Measurements from ENCODE around the gene ARHGAP15.

ARHGAP15 gene

DNA sequence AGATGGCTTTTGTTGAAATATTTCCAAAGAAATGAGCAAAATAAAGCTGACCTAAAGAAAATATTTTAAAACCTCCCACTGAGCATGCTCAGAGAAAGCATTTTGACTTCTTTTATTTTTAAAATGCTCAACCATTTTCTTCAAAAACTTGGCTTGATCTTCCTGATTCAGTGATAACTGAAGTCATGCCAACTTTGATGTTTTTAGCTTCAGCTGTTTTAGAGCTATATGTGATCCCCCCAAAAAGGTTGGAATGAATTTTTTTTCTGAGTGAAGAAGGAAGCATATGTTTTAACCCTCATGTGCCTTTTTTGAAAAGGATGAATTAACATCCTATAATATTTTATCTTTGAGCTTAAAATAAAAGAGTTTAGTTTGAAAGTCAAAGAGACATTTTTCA lies 612.0 kb downstream of the ARHGAP15 start:
- TF ChIP-seq, protein P1, sequence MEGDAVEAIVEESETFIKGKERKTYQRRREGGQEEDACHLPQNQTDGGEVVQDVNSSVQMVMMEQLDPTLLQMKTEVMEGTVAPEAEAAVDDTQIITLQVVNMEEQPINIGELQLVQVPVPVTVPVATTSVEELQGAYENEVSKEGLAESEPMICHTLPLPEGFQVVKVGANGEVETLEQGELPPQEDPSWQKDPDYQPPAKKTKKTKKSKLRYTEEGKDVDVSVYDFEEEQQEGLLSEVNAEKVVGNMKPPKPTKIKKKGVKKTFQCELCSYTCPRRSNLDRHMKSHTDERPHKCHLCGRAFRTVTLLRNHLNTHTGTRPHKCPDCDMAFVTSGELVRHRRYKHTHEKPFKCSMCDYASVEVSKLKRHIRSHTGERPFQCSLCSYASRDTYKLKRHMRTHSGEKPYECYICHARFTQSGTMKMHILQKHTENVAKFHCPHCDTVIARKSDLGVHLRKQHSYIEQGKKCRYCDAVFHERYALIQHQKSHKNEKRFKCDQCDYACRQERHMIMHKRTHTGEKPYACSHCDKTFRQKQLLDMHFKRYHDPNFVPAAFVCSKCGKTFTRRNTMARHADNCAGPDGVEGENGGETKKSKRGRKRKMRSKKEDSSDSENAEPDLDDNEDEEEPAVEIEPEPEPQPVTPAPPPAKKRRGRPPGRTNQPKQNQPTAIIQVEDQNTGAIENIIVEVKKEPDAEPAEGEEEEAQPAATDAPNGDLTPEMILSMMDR (conservative IDR thresholded peaks at IDR 0.05; ENCODE audit: low read depth, low read length): no peak
- no peak overlapping the region for H3K4me3 ChIP-seq (ENCODE audit: low read length)
- no peak for DNase-seq (ENCODE audit: low read depth)

DNA sequence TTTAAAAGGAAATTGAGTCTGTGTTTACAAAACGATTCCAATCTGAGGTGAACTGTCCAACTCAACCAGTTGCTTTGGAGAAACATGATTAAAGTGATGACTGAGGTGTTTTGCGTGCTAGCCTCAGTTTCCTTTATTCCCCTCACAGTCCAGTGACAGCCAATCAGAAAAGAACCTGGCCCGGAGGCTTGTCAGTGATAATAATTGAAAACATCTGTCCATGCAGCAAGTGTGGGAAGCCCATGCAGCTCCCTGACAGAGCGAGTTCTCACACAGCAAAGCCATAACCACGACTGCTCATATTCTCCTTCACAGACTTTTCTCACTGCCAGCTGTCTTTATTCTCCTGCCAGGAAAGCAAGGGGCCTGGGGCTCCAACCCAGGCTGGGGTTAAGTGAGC lies 613.4 kb downstream of the ARHGAP15 start:
- no peak for DNase-seq (ENCODE audit: low read depth)
- TF ChIP-seq, protein P1 (conservative IDR thresholded peaks at IDR 0.05; ENCODE audit: low read depth, low read length): no peak
- H3K4me3 ChIP-seq (ENCODE audit: low read length): no peak overlapping the region

DNA sequence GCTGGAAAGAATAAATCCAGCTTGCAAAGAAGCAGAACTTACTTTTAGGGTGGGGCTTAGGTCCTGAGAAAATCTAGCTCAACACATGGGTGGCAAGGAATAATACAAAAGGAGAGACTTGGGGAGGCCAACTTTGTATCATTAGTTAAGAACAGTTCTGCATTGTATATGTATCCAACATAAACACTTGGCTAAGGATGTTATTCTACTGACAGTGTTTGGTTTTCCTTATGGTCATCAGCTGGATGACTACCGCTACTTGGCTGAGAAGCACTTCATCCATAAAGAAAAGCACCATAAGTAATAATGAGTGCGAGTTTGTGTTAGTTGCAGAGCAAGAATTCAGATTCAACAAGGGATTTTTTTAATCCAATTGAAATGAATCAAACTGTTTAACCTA lies 614.9 kb downstream of the ARHGAP15 start:
- no peak for DNase-seq (ENCODE audit: low read depth)
- no peak overlapping the region for H3K4me3 ChIP-seq (ENCODE audit: low read length)
- TF ChIP-seq, protein P1 (conservative IDR thresholded peaks at IDR 0.05; ENCODE audit: low read depth, low read length): no peak

DNA sequence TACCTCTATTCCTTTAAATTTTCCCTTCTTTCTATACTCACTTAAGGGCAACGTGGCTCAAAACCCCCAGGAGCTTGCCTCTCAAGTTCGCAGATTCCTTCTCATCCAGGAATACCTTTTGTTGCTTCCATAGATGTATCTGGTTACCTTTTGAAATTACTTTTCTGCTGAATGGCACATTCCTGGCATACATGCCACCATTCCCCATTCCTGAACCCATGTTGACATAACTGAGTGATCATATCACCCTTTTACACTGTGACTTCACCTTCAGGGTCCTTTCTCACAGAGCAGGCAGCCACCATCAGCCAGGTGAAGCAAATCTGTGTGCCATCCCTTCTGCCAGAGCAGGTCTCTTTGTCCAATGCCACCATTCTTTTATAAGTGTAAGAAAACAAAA lies 615.8 kb downstream of the ARHGAP15 start:
- TF ChIP-seq, protein P1 (conservative IDR thresholded peaks at IDR 0.05; ENCODE audit: low read depth, low read length): no peak
- no peak for DNase-seq (ENCODE audit: low read depth)
- H3K4me3 ChIP-seq (ENCODE audit: low read length): no peak overlapping the region

DNA sequence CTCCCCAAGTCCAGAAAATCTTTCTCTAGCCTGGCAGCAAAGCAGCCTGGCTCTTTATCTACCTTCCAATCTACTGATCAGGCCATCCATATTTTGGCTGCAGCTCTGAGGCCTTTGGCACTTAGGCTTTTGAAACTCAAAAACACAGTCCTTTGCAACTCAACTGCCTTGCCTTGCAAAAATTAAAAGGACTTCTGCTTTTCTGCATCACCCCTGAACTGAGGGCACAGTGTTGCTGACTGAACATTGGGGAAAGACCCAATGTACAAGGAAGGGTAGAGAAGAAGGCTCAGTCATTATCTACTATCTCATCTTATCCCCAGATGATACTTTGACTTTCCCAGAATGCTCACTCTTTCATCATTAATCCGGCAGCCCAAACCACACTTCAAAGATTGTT lies 625.5 kb downstream of the ARHGAP15 start:
- TF ChIP-seq, protein P1 (conservative IDR thresholded peaks at IDR 0.05; ENCODE audit: low read depth, low read length): no peak
- no peak overlapping the region for H3K4me3 ChIP-seq (ENCODE audit: low read length)
- DNase-seq (ENCODE audit: low read depth): no peak

DNA sequence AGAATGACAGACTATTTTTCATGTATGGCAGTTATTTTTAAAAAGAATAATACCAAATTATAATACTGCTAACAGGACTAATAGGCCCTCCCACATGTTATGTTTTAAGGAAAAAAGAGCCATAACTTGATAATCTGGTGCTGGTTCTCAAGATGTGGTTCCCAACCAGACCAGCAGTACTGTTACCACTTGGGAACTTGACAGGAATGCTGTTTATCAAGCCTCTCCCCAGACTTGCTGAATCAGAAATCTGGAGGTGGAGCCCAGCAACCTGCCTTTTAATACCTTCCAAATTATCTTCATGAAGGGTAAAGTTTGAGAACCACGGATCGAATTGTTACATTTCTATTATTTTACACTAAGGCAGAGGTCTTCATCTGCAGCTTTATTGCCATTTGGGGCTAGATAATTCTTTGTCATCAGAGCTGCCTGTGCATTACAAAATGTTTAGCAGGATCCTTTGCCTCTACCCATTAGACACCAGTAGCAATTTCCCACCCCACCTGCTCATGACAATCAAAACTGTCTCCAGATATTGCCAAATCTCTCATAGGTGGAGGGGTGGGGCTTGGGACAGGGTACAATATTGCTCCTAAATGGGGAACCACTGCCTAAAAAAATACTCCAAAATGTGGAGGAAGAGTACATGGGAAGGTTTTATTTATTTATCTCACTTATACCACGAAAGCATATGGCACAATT lies 629.6 kb downstream of the ARHGAP15 start:
- TF ChIP-seq, protein P1 (conservative IDR thresholded peaks at IDR 0.05; ENCODE audit: low read depth, low read length): no peak
- H3K4me3 ChIP-seq (ENCODE audit: low read length): no peak overlapping the region
- DNase-seq (ENCODE audit: low read depth): no peak

DNA sequence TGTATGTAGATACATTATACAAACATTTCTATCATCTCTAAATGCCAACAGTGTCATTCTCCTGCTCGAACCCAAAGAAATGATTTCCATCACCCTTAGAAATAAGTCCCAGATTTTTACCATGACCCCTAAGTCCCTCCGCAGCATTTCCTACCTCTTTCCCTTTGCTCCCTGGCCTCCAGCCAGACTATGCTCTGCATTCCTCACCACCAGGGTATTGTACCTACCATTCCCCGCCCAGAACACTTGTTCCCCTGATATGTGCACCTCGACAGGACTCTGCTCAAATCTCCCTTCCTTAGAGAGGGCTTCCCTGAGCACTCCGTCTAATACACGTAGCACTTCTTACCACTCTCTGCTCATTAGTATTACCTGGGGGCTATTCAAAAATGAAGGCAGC lies 630.2 kb downstream of the ARHGAP15 start:
- TF ChIP-seq, protein P1 (conservative IDR thresholded peaks at IDR 0.05; ENCODE audit: low read depth, low read length): no peak
- DNase-seq (ENCODE audit: low read depth): no peak
- no peak overlapping the region for H3K4me3 ChIP-seq (ENCODE audit: low read length)

Measured in retinal pigment epithelial cell (primary cell).